ENCODE data around the gene DBNL. TPM values are rescaled to one million over a fixed set of nuclear protein-coding genes. Genes with fewer than 3 reads are reported as not detected.

DBNL gene
- total and polyA plus RNA-seq, 4 donors = 26.1 to 60.2 (median 41.5) TPM

- Histone ChIP-seq H3K4me3 (ENCODE audit: low read depth in 1 of 3, low read length in 3 of 3) (no peak overlapping the region), H3K9ac (ENCODE audit: low read depth in 1 of 2, low read length in 2 of 2) (no peak overlapping the region), H3K27me3 (ENCODE audit: control insufficient read depth in 4 of 4, insufficient read depth in 4 of 4, low read length in 3 of 4) (no peaks in the 10 kb centered on the region), H3K9me3 (ENCODE audit: control insufficient read depth in 4 of 4, low read length in 3 of 4) (no peaks in the 10 kb centered on the region), H3K27ac (ENCODE audit: low read depth in 1 of 2, low read length in 2 of 2) (no peak overlapping the region), H3K36me3 (ENCODE audit: control insufficient read depth in 4 of 4, insufficient read depth in 3 of 4, low read depth in 1 of 4, low read length in 3 of 4) (no peaks in the 10 kb centered on the region), H3K4me1 (ENCODE audit: control insufficient read depth in 4 of 4, insufficient read depth in 4 of 4, low read length in 3 of 4) (peaks cover 0 to 19% (median 16%) of the 10 kb centered on the region in 4 donors)
- TF ChIP-seq GABPA (IDR thresholded peaks at IDR 0.05 in 1 of 2, conservative IDR thresholded peaks at IDR 0.05 in 1 of 2) (no peak), REST (IDR thresholded peaks at IDR 0.05) (no peak), HNF4A (conservative IDR thresholded peaks at IDR 0.05) (no peak), RAD21 (IDR thresholded peaks at IDR 0.05) (no peak), CTCF (IDR thresholded peaks at IDR 0.05; ENCODE audit: low read depth, low read length, missing input control) (no peak), EGR1 (IDR thresholded peaks at IDR 0.05; ENCODE audit: low read depth in 2 of 2) (no peak), FOXA1 (IDR thresholded peaks at IDR 0.05) (no peak), ZBTB33 (IDR thresholded peaks at IDR 0.05) (no peak), ATF3 (IDR thresholded peaks at IDR 0.05) (no peak), TAF1 (conservative IDR thresholded peaks at IDR 0.05) (no peak), MAX (IDR thresholded peaks at IDR 0.05) (no peak), JUND (IDR thresholded peaks at IDR 0.05) (no peak), FOXA2 (IDR thresholded peaks at IDR 0.05) (no peak), YY1 (IDR thresholded peaks at IDR 0.05) (no peak)
- 58% methylated on average over 2 of the region's 2 CpGs for WGBS
- no peak for DNase-seq (ENCODE audit: low spot score)
Measured at GRCh38 chr7:44094365-44094764, 49.9 kb downstream of the DBNL start.

- no peaks in the 10 kb centered on the region for H3K36me3 ChIP-seq (ENCODE audit: control insufficient read depth in 4 of 4, insufficient read depth in 3 of 4, low read depth in 1 of 4, low read length in 3 of 4)
- DNase-seq (ENCODE audit: low spot score) = no peak
- no peak for TF ChIP-seq RAD21 (IDR thresholded peaks at IDR 0.05)
- peak; percentile 13 for TF ChIP-seq NR2F2 (IDR thresholded peaks at IDR 0.05)
- peaks cover 0 to 17% (median 15%) of the 10 kb centered on the region in 4 donors for H3K4me1 ChIP-seq (ENCODE audit: control insufficient read depth in 4 of 4, insufficient read depth in 4 of 4, low read length in 3 of 4)
- H3K27ac ChIP-seq (ENCODE audit: low read depth in 1 of 2, low read length in 2 of 2) = peak overlapping the region in 1 of 2 donors; percentile 31
- 82% methylated on average over 2 of the region's 2 CpGs for WGBS
- H3K9ac ChIP-seq (ENCODE audit: low read depth in 1 of 2, low read length in 2 of 2) = no peak overlapping the region
- no peaks in the 10 kb centered on the region for H3K27me3 ChIP-seq (ENCODE audit: control insufficient read depth in 4 of 4, insufficient read depth in 4 of 4, low read length in 3 of 4)
- H3K4me3 ChIP-seq (ENCODE audit: low read depth in 1 of 3, low read length in 3 of 3) = no peak overlapping the region
- no peaks in the 10 kb centered on the region for H3K9me3 ChIP-seq (ENCODE audit: control insufficient read depth in 4 of 4, low read length in 3 of 4)
Measured at GRCh38 chr7:44094883-44095592, 50.5 kb downstream of the DBNL start.

All from liver (tissue), 9 donors.